ENCODE results near the gene RCAN1. TPM values are rescaled to one million over a fixed set of nuclear protein-coding genes. Genes with fewer than 3 reads are reported as not detected.

The RCAN1 gene
- total and polyA plus RNA-seq, 11 donors: 33.7 to 102 (median 57.6) TPM

- Histone ChIP-seq H3K4me3 (peak overlapping the region in 2 of 12 donors; percentile 10 to 49), H3K4me1 (peaks cover 0 to 35% (median 9%) of the 10 kb centered on the region in 12 donors), H3K36me3 (peaks cover 0 to 10% (median under 1%) of the 10 kb centered on the region in 9 donors), H3K9me3 (no peaks in the 10 kb centered on the region), H3K27ac (peak overlapping the region in 7 of 12 donors; percentile 13 to 94 (median 46)), H3K27me3 (no peaks in the 10 kb centered on the region)
- TF ChIP-seq CTCF (IDR thresholded peaks at IDR 0.05) (no peak), POLR2A (IDR thresholded peaks at IDR 0.05) (no peak)
- intact Hi-C loops (cut with DNase I): no loop called here
- ATAC-seq: peak; percentile 6 to 41 (median 30)
- DNase-seq: peak in 1 of 5 donors; percentile 19
- WGBS, 4 donors: 66 to 83% (median 71%) methylated on average over 5 of the region's 5 CpGs
These were observed 103.7 kb downstream of the RCAN1 start for GRCh38 chr21:34511181-34511580.

GRCh38 chr21:34510148-34511142 is 104.5 kb downstream of the RCAN1 start:
- intact Hi-C loops (cut with DNase I): loop anchor here in 3 of 10 donors (1.0 kb wide), 4 partner anchors 73 to 121 kb away; no protein-coding TSS in a partner anchor
- 73 to 76% (median 74%) methylated on average over 15 of the region's 15 CpGs for WGBS, 4 donors
- H3K27ac ChIP-seq: peak overlapping the region in 8 of 12 donors; percentile 13 to 94 (median 46)
- H3K27me3 ChIP-seq: no peaks in the 10 kb centered on the region
- TF ChIP-seq CTCF (IDR thresholded peaks at IDR 0.05) (peak; percentile 74 to 86 (median 80)), POLR2A (IDR thresholded peaks at IDR 0.05) (no peak)
- H3K36me3 ChIP-seq: peaks cover 0 to 3% (median 0%) of the 10 kb centered on the region in 9 donors
- DNase-seq (peak; percentile 82 to 92 (median 87)), ATAC-seq (peak; percentile 80 to 92 (median 88))
- peak overlapping the region in 3 of 12 donors; percentile 6 to 49 (median 10) for H3K4me3 ChIP-seq
- peaks cover 0 to 35% (median 9%) of the 10 kb centered on the region in 12 donors for H3K4me1 ChIP-seq
- H3K9me3 ChIP-seq: no peaks in the 10 kb centered on the region

- Histone ChIP-seq H3K27me3 (no peaks in the 10 kb centered on the region), H3K4me3 (no peak overlapping the region), H3K4me1 (peaks cover 0 to 35% (median 8%) of the 10 kb centered on the region in 12 donors), H3K9me3 (no peaks in the 10 kb centered on the region), H3K27ac (no peak overlapping the region), H3K36me3 (no peaks in the 10 kb centered on the region)
- TF ChIP-seq CTCF (IDR thresholded peaks at IDR 0.05) (peak in 9 of 12 donors; percentile 5 to 34 (median 21)), POLR2A (IDR thresholded peaks at IDR 0.05) (no peak)
- 77 to 93% (median 85%) methylated on average over 4 of the region's 4 CpGs for WGBS, 4 donors
- DNase-seq (no peak), ATAC-seq (no peak)
- intact Hi-C loops (cut with DNase I): no loop called here
These were observed 105.8 kb downstream of the RCAN1 start for GRCh38 chr21:34509151-34509550.

GRCh38 chr21:34504595-34504994 is 110.3 kb downstream of the RCAN1 start:
- no peaks in the 10 kb centered on the region for H3K9me3 ChIP-seq
- no peak overlapping the region for H3K27ac ChIP-seq
- no peak for DNase-seq
- no peak overlapping the region for H3K4me3 ChIP-seq
- no peaks in the 10 kb centered on the region for H3K36me3 ChIP-seq
- TF ChIP-seq POLR2A (IDR thresholded peaks at IDR 0.05): no peak
- 92 to 96% (median 94%) methylated on average over 2 of the region's 2 CpGs for WGBS, 4 donors
- no peak for ATAC-seq
- peaks cover 0 to 3% (median 0%) of the 10 kb centered on the region in 12 donors for H3K4me1 ChIP-seq
- H3K27me3 ChIP-seq: no peaks in the 10 kb centered on the region
- intact Hi-C loops (cut with DNase I): no loop called here
